VCaP (cell line): ENCODE results near the gene KRT79.

Source experiments
- H3K27ac ChIP-seq: fragments of 450-650 bp; 2 replicates; pipeline ENCODE4 v1.5.1; 2017
- TF ChIP-seq, protein P1 (sequence below): fragments of 450-650 bp; conservative IDR thresholded peaks from 2 replicates; pipeline ENCODE4 v1.5.1; 2017; ENCODE audit warnings: mild to moderate bottlenecking, moderate library complexity

Gene KRT79

DNA sequence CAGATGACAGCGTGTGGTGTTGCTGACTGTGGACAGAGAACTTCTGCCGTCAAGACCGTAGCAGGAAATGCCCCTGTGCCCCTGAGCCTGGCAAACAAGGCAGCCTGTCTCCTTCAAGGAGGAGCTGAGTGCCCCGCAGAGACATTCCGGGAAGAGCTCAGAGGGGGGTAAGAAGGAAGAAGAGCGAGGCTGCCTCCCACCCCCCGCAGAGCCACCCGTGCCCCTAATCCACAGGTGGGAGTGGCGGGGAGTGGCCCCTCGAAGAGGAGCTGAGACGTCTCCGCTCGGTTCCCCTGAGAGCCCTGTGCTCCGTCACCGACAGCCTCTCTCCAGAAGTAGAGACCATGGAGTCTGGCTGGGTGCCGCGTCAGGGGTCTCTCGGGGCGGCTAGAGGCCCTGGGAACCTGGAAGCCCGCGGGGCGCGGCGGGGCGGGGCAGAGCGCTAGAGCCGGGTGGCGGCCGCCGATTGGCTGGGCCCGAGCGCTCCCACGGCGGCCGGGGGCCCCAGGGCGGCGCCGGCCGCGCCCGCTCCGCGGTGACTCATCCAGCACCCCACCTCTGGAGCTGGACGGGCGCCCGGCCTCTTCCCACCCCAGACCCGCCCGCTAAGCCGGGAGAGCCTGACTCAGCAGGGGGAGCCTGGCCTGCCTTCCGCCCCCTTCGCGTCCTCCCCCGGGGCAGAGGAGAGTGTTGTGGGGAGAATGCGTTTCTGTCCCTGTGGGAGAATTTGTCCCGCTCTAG, 39.9 kb upstream of the KRT79 start:
- TF ChIP-seq, protein P1, sequence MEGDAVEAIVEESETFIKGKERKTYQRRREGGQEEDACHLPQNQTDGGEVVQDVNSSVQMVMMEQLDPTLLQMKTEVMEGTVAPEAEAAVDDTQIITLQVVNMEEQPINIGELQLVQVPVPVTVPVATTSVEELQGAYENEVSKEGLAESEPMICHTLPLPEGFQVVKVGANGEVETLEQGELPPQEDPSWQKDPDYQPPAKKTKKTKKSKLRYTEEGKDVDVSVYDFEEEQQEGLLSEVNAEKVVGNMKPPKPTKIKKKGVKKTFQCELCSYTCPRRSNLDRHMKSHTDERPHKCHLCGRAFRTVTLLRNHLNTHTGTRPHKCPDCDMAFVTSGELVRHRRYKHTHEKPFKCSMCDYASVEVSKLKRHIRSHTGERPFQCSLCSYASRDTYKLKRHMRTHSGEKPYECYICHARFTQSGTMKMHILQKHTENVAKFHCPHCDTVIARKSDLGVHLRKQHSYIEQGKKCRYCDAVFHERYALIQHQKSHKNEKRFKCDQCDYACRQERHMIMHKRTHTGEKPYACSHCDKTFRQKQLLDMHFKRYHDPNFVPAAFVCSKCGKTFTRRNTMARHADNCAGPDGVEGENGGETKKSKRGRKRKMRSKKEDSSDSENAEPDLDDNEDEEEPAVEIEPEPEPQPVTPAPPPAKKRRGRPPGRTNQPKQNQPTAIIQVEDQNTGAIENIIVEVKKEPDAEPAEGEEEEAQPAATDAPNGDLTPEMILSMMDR, result no peak
- H3K27ac ChIP-seq, result no peak overlapping the region; the same call in 1 of the 2 replicates

DNA sequence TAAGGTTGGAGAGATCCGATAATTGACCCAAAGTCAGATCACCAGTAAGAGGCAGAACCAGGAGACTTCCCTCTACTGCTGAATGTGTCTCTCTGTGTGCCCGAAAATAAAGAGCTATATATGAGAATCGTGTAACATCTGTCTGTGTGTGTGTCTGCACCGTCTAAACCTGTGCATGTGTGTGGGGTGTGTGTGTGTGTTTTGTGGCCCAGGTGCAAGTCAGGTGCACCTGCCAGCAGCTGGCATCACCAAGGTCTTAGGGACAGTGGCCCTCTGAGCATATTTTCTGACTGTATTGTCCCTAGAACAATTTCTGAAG, 39.4 kb upstream of the KRT79 start:
- TF ChIP-seq, protein P1, result no peak
- no peak overlapping the region for H3K27ac ChIP-seq

DNA sequence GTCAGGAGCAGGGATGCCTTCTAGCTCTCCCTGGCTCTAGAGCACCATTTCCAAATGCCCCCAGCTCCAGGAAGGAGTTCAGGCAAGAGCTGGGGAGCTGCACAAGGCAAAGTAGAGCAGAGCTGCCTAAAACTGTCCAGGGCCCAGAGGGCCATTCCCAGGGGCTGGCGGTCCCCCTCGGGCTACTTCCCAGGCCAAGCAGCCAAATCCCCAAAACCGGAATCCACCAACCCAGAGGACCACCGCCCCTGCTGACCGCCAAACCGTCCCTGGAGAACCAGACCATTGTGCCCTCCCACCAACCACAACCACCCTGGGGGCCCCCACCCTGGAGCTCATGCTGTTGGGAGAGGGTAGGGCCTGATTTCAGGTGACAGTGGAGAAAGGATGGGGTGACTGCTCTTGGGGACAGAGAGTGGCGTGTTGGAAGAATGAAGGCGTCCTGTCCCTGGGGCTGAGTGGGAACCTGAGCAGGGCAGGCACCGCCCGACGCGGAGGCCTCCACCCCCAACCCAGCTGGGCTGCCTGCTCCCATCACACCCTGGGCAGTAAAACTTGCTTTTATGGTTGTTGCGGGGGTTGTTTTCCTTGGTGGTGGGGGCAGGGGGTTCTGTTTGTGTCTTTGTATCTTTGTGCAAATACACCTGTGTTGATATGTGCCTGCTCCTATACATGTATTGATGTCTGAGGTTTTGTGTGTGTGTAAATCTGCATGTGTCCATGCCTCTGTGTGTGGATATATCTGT, 38.7 kb upstream of the KRT79 start:
- TF ChIP-seq, protein P1, result no peak
- no peak overlapping the region for H3K27ac ChIP-seq

DNA sequence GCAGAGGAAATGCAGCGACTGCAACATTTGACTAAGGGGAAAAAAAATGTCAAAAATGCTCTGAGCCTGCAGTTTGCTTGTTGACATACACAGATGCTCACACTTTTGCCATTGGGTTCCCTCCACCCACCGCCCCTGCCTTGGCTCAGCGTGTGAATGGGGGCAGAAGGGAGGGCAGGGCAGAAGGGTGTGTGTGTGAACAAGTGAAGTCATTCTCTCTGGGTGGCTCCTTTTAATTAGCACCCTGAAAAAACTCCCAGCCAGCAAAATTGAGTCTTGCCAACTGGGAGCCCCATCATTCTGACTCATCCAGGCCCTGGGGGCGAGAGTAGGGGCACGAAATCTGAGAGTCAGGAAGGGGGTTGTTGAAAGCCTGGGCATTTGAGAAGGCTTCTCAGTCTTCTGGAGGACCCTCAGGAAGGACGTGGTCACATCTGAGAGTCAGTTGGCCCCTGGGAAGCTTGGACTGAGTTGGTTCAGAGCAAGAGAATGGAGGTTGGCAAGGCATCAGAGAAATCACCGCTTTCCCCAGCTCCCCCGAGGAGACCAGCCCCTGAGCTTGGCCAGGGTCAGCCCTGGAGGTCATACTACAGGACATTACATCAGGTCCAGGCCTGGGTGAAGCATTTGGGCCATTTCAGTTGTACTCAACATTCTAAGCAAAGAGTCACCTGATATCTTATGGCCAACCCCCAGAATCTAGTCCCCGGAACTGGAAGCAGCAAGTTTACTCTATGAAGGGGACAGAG, 37.4 kb upstream of the KRT79 start:
- no peak overlapping the region for H3K27ac ChIP-seq
- TF ChIP-seq, protein P1, result no peak

DNA sequence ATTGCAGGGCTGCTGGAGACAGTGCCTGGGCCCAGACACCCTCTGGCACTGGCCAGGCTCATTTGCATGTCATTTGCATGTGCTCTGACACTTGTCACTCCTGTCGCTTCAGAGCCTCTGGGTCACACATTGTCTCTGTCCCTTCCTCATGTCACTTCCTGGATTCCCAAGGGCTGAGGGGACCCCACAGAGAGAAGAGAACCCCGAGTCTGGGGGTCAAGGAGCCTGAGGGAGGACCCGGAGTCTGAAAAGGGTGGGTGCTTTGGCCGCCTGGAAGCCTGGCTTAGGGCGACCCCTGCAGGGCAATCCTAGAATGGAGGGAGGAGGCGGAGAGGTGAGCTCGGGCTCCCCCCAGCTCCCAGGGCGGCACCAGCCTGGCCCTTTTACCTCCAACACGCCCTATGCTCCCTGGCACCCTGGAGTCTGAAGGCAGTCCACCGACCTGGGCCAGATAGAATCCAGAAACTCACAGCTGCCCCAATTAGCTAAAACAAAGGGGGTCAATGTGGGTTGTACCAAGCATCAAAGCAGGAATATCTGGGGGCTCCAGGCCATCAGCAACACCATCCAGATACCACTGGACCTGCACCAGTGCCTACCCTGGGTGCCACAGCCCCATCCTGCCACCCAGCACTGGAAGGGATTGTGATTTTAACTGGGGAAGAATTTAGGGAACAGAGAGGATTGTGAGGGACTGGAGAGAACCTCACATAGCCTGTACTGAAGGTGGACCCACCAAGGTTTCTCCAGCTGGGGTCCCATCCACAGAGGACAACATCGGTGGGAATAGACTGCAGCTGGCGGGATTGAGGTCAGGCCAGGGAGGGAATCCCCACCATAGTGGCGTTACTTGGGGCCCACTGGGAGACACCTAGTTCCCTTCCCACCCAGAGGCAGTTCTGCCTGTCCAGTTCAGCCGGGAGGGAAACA, 36.5 kb upstream of the KRT79 start:
- H3K27ac ChIP-seq, result no peak overlapping the region
- TF ChIP-seq, protein P1, result peak; percentile 90

DNA sequence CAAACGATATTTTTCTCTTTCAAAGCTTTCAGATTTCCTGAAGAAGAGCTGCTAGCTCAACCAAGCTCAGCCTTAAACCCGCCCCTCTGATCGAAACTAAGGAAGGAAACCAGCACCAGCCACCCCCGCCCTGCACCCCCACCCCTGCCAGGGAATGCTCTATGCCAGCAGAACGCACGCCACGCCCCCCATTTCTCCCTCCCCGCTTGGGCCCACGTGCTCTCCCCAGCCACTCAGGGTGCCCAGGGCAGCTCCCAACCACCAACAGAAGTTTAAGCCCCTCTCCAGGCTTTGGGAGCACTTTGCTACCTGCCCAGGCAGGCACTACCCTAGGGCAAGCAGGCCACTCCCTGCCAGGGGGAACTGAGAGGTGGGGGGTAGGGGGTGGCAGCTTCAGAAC, 33.5 kb upstream of the KRT79 start:
- no peak overlapping the region for H3K27ac ChIP-seq
- TF ChIP-seq, protein P1, result no peak
